Measurements from ENCODE around the gene MGAT5B. TPM values are rescaled to one million over a fixed set of nuclear protein-coding genes. Genes with fewer than 3 reads are reported as not detected.

MGAT5B gene
- total and polyA plus RNA-seq, 9 of the 15 experiments (the other 6 are each of a cell fraction or from before 2014, with no cell fraction given) = 0.09 to 0.43 (median 0.18) TPM; not detected in 4

DNA sequence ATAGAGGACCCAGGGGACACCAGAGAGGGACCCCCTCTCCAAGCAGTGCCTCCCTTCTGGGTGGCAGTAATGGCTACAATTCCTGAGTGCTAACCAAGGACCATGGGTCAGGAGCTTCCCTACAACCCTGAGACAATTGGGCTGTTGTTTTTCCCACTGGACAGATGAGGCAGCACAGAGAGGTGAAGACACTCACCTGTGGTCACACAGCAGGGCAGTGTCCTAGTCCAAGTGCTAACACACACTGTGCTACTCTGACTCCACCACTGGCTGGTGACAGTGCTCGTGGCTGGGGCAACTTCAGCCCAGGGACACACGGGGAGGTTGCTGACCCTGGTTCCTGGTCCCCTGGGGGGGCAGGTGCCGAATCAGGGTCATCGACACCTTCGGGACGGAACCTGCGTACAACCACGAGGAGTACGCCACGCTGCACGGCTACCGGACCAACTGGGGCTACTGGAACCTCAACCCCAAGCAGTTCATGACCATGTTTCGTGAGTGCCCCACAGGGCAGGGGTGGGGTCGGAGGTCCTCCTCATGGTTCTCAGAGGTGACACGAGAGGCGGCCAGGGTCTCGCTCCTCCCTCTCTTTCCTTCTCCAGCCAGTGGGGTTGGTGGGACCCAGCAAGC, 58.1 kb downstream of the MGAT5B start:
- Histone ChIP-seq H3K27ac (ENCODE audit: extremely low read depth, low read depth, low read length) (no peak overlapping the region), H3K36me3 (ENCODE audit: control insufficient read depth, insufficient read depth, low read length) (no peaks in the 10 kb centered on the region), H3K79me2 (ENCODE audit: control insufficient read depth, insufficient read depth, low read length) (no peaks in the 10 kb centered on the region), H3K9ac (ENCODE audit: insufficient read depth in 1 of 2, low read depth in 2 of 2, low read length in 2 of 2) (no peak overlapping the region), H4K20me1 (replicated peaks; ENCODE audit: control insufficient read depth, insufficient read depth, low read length) (no peaks in the 10 kb centered on the region), H3K9me3 (replicated peaks; ENCODE audit: control insufficient read depth, insufficient read depth, low read depth, low read length) (no peaks in the 10 kb centered on the region), H3K4me2 (ENCODE audit: insufficient read depth, low read length) (no peak overlapping the region), H3K4me3 (no peak overlapping the region), H2AFZ (ENCODE audit: low read depth, low read length) (no peak overlapping the region), H3K9me1 (ENCODE audit: control insufficient read depth, insufficient read depth, low read length) (peaks cover 6% of the 10 kb centered on the region), H3K4me1 (replicated peaks in 1 of 2; ENCODE audit: control insufficient read depth in 2 of 2, insufficient read depth in 2 of 2, low read length in 2 of 2) (no peaks in the 10 kb centered on the region), H3K27me3 (ENCODE audit: control insufficient read depth in 2 of 2, insufficient read depth in 2 of 2, low read length in 2 of 2) (peaks cover 15 to 57% of the 10 kb centered on the region in 2 experiments; a peak in 4 of 5 replicates)
- CTCF ChIA-PET (ENCODE audit: low intra/inter-chr PET ratio) = no interaction called here
- FAIRE-seq = no peak
- ATAC-seq = no peak
- intact Hi-C loops (cut with micrococcal nuclease) = no loop called here
- POLR2A ChIA-PET = interaction anchor here (0.6 kb wide), 1 partner anchor 8 kb away, joined by 3 read pairs; no protein-coding TSS in a partner anchor
- no peak for DNase-seq (ENCODE audit: extremely low read depth in 1 of 4, low spot score in 3 of 4)
- WGBS (ENCODE audit: insufficient coverage, low coverage, missing lambda C conversion rate) = 16% methylated on average over 16 of the region's 17 CpGs
- no TSS peak for BruUV-seq (replicated peaks)
- in situ Hi-C loops (cut with MboI) = no loop called here
- TF ChIP-seq ZFP36 (IDR thresholded peaks at IDR 0.05; ENCODE audit: low read depth, low read length, partially characterized antibody) (peak; percentile 47), FOXA3 (CRISPR knock-in tag; conservative IDR thresholded peaks at IDR 0.05 in 1 of 2, IDR thresholded peaks at IDR 0.05 in 1 of 2) (no peak), SAP30 (IDR thresholded peaks at IDR 0.05; ENCODE audit: borderline replicate concordance, insufficient read depth, low read depth, low read length, poor library complexity, severe bottlenecking) (no peak)
- TF ChIP-seq, protein P1, sequence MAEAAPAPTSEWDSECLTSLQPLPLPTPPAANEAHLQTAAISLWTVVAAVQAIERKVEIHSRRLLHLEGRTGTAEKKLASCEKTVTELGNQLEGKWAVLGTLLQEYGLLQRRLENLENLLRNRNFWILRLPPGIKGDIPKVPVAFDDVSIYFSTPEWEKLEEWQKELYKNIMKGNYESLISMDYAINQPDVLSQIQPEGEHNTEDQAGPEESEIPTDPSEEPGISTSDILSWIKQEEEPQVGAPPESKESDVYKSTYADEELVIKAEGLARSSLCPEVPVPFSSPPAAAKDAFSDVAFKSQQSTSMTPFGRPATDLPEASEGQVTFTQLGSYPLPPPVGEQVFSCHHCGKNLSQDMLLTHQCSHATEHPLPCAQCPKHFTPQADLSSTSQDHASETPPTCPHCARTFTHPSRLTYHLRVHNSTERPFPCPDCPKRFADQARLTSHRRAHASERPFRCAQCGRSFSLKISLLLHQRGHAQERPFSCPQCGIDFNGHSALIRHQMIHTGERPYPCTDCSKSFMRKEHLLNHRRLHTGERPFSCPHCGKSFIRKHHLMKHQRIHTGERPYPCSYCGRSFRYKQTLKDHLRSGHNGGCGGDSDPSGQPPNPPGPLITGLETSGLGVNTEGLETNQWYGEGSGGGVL (CRISPR knock-in tag; IDR thresholded peaks at IDR 0.05) = no peak
